Neural progenitor cell (in vitro differentiated cells): ENCODE data around the gene RCOR1.

ENCODE experiments used
- CTCF ChIP-seq: fragments of 200-600 bp; sonication (generic); IDR thresholded peaks from 2 replicates; pipeline ENCODE4 v1.5.1; 2017; ENCODE audit warnings: antibody characterized with exemption, mild to moderate bottlenecking
- EZH2phosphoT487 ChIP-seq: fragments of 200-600 bp; sonication (generic); IDR thresholded peaks from 2 replicates; pipeline ENCODE4 v1.6.1; 2017; ENCODE audit warnings: antibody characterized with exemption

GRCh38 chr14:102544046-102544746, 48.3 kb upstream of the RCOR1 start:
- TF ChIP-seq CTCF (no peak), EZH2phosphoT487 (no peak)
